Skeletal muscle tissue (tissue), 4 donors: Measurements from ENCODE around the gene TDRD9. TPM values are rescaled to one million over a fixed set of nuclear protein-coding genes. Genes with fewer than 3 reads are reported as not detected.
"Not testable (repeated sequence)": the region's sequence is repeated elsewhere in the genome, so short reads cannot be mapped to it uniquely, and the experiment has no call there.

Experiments
- H3K27ac ChIP-seq: one replicate; pipeline ENCODE4 v1.7.0; 2013; ENCODE audit warnings: mild to moderate bottlenecking, low read depth, low read length, inconsistent platforms
- H3K27me3 ChIP-seq, 3 donors: one replicate each; pipeline ENCODE4 v1.7.0; 2013; ENCODE audit warnings: low read length in 3 of 3; ENCODE audit not compliant: control insufficient read depth in 3 of 3, insufficient read depth in 3 of 3
- H3K36me3 ChIP-seq, 3 donors: one replicate each; pipeline ENCODE4 v1.7.0; 2013; ENCODE audit warnings: low read length in 3 of 3; ENCODE audit not compliant: control insufficient read depth in 3 of 3, insufficient read depth in 3 of 3
- H3K4me1 ChIP-seq, 3 donors: one replicate each; pipeline ENCODE4 v1.7.0; 2013; ENCODE audit warnings: low read length in 3 of 3, mild to moderate bottlenecking in 3 of 3; ENCODE audit not compliant: control insufficient read depth in 3 of 3, insufficient read depth in 3 of 3
- H3K4me3 ChIP-seq, 3 donors: one replicate each; pipeline ENCODE4 v1.7.0; 2013; ENCODE audit warnings: low read length in 3 of 3
- H3K9ac ChIP-seq, 3 donors: one replicate each; pipeline ENCODE4 v1.7.0; 2013; ENCODE audit warnings: low read length in 3 of 3, mild to moderate bottlenecking in 3 of 3, moderate library complexity in 2 of 3, low read depth in 1 of 3
- H3K9me3 ChIP-seq, 3 donors: one replicate each; pipeline ENCODE4 v1.7.0; 2013; ENCODE audit warnings: low read length in 3 of 3; ENCODE audit not compliant: control insufficient read depth in 3 of 3
- total RNA-seq: library from RNA; depleted of rRNA; stranded (reverse); fragments of >200 nt; gene quantifications from one replicate; pipeline ENCODE4 v1.2.3, GENCODE V29; 2014
- donor health status: Osteomylitis.

The TDRD9 gene
- total RNA-seq, 1 donor from 2014 or later, result 0.52 TPM

GRCh38 chr14:103920981-103921854 lies 7.0 kb upstream of the TDRD9 start:
- H3K36me3 ChIP-seq, result peaks cover 6 to 7% (median 6%) of the 10 kb centered on the region in 3 donors
- H3K4me3 ChIP-seq, result peak overlapping the region; percentile 85 to 100 (median 100)
- peak overlapping the region; percentile 84 for H3K27ac ChIP-seq

GRCh38 chr14:103921855-103922200 lies 6.4 kb upstream of the TDRD9 start:
- H3K27ac ChIP-seq, H3K27me3 ChIP-seq, H3K9ac ChIP-seq, H3K36me3 ChIP-seq, H3K9me3 ChIP-seq: not testable (repeated sequence)
- H3K4me3 ChIP-seq, result peak overlapping the region; percentile 85 to 100 (median 100)
- H3K4me1 ChIP-seq, result peaks cover 13 to 18% (median 16%) of the 10 kb centered on the region in 3 donors

More at GRCh38 chr14:103920981-103921854, 7.0 kb upstream of the TDRD9 start:
- H3K9ac ChIP-seq, result peak overlapping the region; percentile 95 to 100 (median 99)
- H3K27me3 ChIP-seq, result peaks cover 0 to 7% (median 0%) of the 10 kb centered on the region in 3 donors
- peaks cover 13 to 21% (median 16%) of the 10 kb centered on the region in 3 donors for H3K4me1 ChIP-seq
- H3K9me3 ChIP-seq, result no peaks in the 10 kb centered on the region

GRCh38 chr14:103923863-103924262 lies 4.4 kb upstream of the TDRD9 start:
- peaks cover 5 to 21% (median 9%) of the 10 kb centered on the region in 3 donors for H3K27me3 ChIP-seq
- no peak overlapping the region for H3K9ac ChIP-seq
- H3K4me1 ChIP-seq, result peaks cover 10 to 13% (median 12%) of the 10 kb centered on the region in 3 donors
- no peak overlapping the region for H3K4me3 ChIP-seq
- no peaks in the 10 kb centered on the region for H3K36me3 ChIP-seq
- H3K27ac ChIP-seq, result no peak overlapping the region
- peaks cover 0 to 2% (median 0%) of the 10 kb centered on the region in 3 donors for H3K9me3 ChIP-seq

- peaks cover 5 to 21% (median 9%) of the 10 kb centered on the region in 3 donors for H3K27me3 ChIP-seq
- H3K4me1 ChIP-seq, result peaks cover 3 to 10% (median 9%) of the 10 kb centered on the region in 3 donors
- no peak overlapping the region for H3K27ac ChIP-seq
- no peaks in the 10 kb centered on the region for H3K36me3 ChIP-seq
- H3K9ac ChIP-seq, result no peak overlapping the region
- no peak overlapping the region for H3K4me3 ChIP-seq
- H3K9me3 ChIP-seq, result peaks cover 0 to 2% (median 0%) of the 10 kb centered on the region in 3 donors
These were observed 2.9 kb upstream of the TDRD9 start for GRCh38 chr14:103925316-103925715.

- Histone ChIP-seq H3K4me1 (no peaks in the 10 kb centered on the region), H3K9me3 (peaks cover 0 to 2% (median 0%) of the 10 kb centered on the region in 3 donors), H3K9ac (no peak overlapping the region), H3K36me3 (no peaks in the 10 kb centered on the region), H3K4me3 (no peak overlapping the region), H3K27ac (no peak overlapping the region), H3K27me3 (peaks cover 5 to 19% (median 9%) of the 10 kb centered on the region in 3 donors)
These were observed 690 bp upstream of the TDRD9 start for GRCh38 chr14:103927566-103927965.

GRCh38 chr14:103930051-103930604 lies 1.9 kb downstream of the TDRD9 start:
- Histone ChIP-seq H3K4me3 (no peak overlapping the region), H3K36me3 (no peaks in the 10 kb centered on the region), H3K9ac (no peak overlapping the region), H3K27ac (no peak overlapping the region), H3K9me3 (peaks cover 0 to 2% (median 0%) of the 10 kb centered on the region in 3 donors), H3K27me3 (peaks cover 5 to 13% (median 9%) of the 10 kb centered on the region in 3 donors), H3K4me1 (no peaks in the 10 kb centered on the region)

GRCh38 chr14:103931422-103931821 lies 3.2 kb downstream of the TDRD9 start:
- no peaks in the 10 kb centered on the region for H3K4me1 ChIP-seq
- no peak overlapping the region for H3K9ac ChIP-seq
- no peak overlapping the region for H3K4me3 ChIP-seq
- no peaks in the 10 kb centered on the region for H3K36me3 ChIP-seq
- no peak overlapping the region for H3K27ac ChIP-seq
- peaks cover 0 to 2% (median 0%) of the 10 kb centered on the region in 3 donors for H3K9me3 ChIP-seq
- peaks cover 5 to 13% (median 9%) of the 10 kb centered on the region in 3 donors for H3K27me3 ChIP-seq

GRCh38 chr14:103932791-103933490 lies 4.7 kb downstream of the TDRD9 start:
- Histone ChIP-seq H3K9ac (no peak overlapping the region), H3K27ac (no peak overlapping the region), H3K36me3 (no peaks in the 10 kb centered on the region), H3K27me3 (peaks cover 0 to 4% (median under 1%) of the 10 kb centered on the region in 3 donors), H3K9me3 (no peaks in the 10 kb centered on the region), H3K4me1 (no peaks in the 10 kb centered on the region), H3K4me3 (no peak overlapping the region)

- Histone ChIP-seq H3K9ac (no peak overlapping the region), H3K4me3 (no peak overlapping the region), H3K9me3 (no peaks in the 10 kb centered on the region), H3K36me3 (no peaks in the 10 kb centered on the region), H3K27me3 (peaks cover 0 to 3% (median 0%) of the 10 kb centered on the region in 3 donors), H3K4me1 (no peaks in the 10 kb centered on the region), H3K27ac (no peak overlapping the region)
These were observed 6.8 kb downstream of the TDRD9 start for GRCh38 chr14:103935102-103935501.
